ENCODE results near the gene RABGGTA. TPM values are rescaled to one million over a fixed set of nuclear protein-coding genes. Genes with fewer than 3 reads are reported as not detected.

The RABGGTA gene
- total RNA-seq, 4 donors from 2014 or later = 20.9 to 32.8 (median 28.0) TPM

DNA sequence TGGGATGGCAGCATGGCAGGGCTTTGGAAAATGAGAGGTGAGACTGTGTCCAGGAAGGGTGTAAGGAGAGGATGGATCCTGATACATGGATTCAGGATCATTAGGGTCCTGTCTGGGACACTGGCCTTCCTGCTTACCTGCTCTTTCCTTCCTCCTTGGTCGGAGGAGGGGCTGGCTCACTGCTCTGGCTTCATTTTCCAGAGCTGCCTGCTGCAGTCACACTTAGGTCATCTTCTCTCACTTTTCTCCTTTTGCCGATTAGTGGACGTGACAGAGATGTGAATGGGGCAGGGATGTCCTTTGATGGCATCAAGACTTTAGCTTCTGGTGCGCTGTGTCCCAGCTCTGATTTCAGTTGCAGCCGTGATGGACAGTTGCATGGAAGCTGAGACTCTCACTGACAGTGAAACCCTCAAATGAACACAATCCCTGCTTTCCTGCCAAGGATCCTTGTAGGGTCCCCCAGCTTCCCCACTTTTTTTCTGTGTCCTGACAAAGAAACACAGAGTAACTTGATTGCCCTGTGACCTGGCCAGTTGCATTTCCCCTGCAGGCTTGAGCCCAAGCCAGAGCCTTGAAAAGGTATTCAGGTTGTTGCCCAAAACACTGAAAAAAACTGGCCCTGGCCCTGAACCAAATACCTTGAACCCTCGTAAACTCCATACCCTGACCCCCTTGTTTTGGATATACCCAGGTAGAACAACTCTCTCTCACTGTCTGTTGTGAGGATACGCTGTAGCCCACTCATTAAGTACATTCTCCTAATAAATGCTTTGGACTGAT lies 37.1 kb upstream of the RABGGTA start:
- DNase-seq (no peak), ATAC-seq (no peak)
- H3K9me3 ChIP-seq = no peaks in the 10 kb centered on the region
- no peaks in the 10 kb centered on the region for H3K27me3 ChIP-seq
- peaks cover 0 to 37% of the 10 kb centered on the region in 2 donors for H3K36me3 ChIP-seq
- peaks cover 12 to 13% of the 10 kb centered on the region in 2 donors for H3K4me1 ChIP-seq
- intact Hi-C loops (cut with DNase I; ENCODE audit: low total_unique reads) = no loop called here
- no peak overlapping the region for H3K27ac ChIP-seq
- no peak overlapping the region for H3K4me3 ChIP-seq
- TF ChIP-seq, protein P1, sequence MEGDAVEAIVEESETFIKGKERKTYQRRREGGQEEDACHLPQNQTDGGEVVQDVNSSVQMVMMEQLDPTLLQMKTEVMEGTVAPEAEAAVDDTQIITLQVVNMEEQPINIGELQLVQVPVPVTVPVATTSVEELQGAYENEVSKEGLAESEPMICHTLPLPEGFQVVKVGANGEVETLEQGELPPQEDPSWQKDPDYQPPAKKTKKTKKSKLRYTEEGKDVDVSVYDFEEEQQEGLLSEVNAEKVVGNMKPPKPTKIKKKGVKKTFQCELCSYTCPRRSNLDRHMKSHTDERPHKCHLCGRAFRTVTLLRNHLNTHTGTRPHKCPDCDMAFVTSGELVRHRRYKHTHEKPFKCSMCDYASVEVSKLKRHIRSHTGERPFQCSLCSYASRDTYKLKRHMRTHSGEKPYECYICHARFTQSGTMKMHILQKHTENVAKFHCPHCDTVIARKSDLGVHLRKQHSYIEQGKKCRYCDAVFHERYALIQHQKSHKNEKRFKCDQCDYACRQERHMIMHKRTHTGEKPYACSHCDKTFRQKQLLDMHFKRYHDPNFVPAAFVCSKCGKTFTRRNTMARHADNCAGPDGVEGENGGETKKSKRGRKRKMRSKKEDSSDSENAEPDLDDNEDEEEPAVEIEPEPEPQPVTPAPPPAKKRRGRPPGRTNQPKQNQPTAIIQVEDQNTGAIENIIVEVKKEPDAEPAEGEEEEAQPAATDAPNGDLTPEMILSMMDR (IDR thresholded peaks at IDR 0.05 in 4 of 5, conservative IDR thresholded peaks at IDR 0.05 in 1 of 5) = peak in 1 of 5 experiments; percentile 32
- no peak for TF ChIP-seq POLR2A (IDR thresholded peaks at IDR 0.05)
- in situ Hi-C loops (cut with MboI; ENCODE audit: low sequenced_read_pairs in 4 of 4) = loop anchor here in 1 of 4 donors (10.0 kb wide), 1 partner anchor 64 kb away; the partner anchor contains the start of gene TINF2

DNA sequence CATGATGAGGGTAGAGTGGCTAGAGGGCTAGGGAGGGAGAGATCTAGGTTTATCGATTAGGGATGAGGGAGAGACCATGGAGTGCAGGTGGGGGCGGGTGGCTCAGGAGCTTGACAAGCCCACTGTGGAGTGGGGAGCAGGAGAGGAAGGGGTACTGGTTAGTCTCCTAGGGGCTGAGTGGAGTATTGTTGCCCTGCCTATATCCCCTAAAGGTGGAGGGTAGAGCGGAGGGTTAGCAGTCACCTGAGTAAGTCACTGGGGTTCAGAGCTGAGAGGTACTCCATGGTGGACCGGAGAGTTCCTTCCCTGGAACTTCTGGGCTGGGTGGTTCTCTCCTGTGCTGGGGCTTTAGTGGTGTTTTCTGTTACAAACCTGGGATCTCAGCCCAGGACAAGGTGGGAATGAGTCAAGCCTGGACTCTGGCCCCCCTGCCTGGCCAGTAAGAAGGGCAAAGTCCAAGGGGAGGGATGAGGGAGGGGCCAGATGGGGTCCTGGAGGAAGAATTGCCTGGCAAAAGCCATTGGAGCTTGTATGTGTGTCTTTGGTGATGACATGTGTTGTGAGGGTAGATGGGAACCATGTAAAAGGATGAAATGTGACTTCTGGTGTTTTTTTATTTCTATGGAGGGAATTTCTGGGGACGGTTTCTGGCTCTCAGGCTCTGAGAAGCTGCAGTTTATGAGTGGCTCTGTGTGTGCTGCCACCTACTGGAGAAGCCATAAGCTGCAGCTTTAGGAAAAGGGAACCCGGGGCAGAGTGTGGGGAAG lies 36.4 kb upstream of the RABGGTA start, which contains the start of gene CIDEB:
Gene CIDEB, minus strand, starts transcription at position 403 of the 767 bp plus-strand sequence. Its CDS starts 119 bp downstream, at position 284.
- intact Hi-C loops (cut with DNase I; ENCODE audit: low total_unique reads) (no loop called here), in situ Hi-C loops (cut with MboI; ENCODE audit: low sequenced_read_pairs in 4 of 4) (loop anchor here in 1 of 4 donors (10.0 kb wide), 1 partner anchor 63 kb away; the partner anchor contains the start of gene TINF2)
- no peak for DNase-seq
- no peak within 1 kb of the TSS for H3K4me3 ChIP-seq
- no peak within 1 kb of the TSS for H3K27ac ChIP-seq
- peaks cover 12 to 13% of the 10 kb centered on the region in 2 donors for H3K4me1 ChIP-seq
- H3K27me3 ChIP-seq = no peaks in the 10 kb centered on the region
- peak in 1 of 2 donors; percentile 38 for ATAC-seq
- no peaks in the 10 kb centered on the region for H3K9me3 ChIP-seq
- H3K36me3 ChIP-seq = peaks cover 0 to 45% of the 10 kb centered on the region in 2 donors
- no peak for TF ChIP-seq POLR2A (IDR thresholded peaks at IDR 0.05)
- TF ChIP-seq, protein P1 (IDR thresholded peaks at IDR 0.05 in 4 of 5, conservative IDR thresholded peaks at IDR 0.05 in 1 of 5) = peak; percentile 50 to 92 (median 72)

DNA sequence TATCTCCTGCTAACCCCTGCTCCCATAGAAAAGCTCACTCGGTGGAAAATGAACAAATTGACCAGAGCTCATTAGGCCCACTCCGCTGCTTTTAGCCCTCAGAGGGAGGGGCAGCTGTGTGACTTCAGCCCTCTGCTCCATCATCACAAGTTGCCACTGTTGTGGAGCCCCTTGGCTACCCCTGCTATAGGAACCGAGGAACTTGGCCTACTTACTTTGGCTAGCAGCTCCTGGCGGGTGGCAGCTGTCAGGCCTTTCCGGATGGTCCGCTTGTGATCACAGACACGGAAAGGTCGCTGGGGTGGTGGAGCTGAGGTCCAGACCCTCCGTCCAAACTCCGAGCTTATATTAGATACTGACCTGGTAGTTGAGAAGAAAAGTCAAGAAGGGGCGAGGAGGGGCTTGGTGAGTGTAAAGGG lies 35.8 kb upstream of the RABGGTA start:
- H3K9me3 ChIP-seq = no peaks in the 10 kb centered on the region
- ATAC-seq (no peak), DNase-seq (no peak)
- no peak for TF ChIP-seq POLR2A (IDR thresholded peaks at IDR 0.05)
- TF ChIP-seq, protein P1 (IDR thresholded peaks at IDR 0.05 in 4 of 5, conservative IDR thresholded peaks at IDR 0.05 in 1 of 5) = no peak
- H3K27me3 ChIP-seq = no peaks in the 10 kb centered on the region
- in situ Hi-C loops (cut with MboI; ENCODE audit: low sequenced_read_pairs in 4 of 4) (loop anchor here in 1 of 4 donors (10.0 kb wide), 1 partner anchor 62 kb away; the partner anchor contains the start of gene TINF2), intact Hi-C loops (cut with DNase I; ENCODE audit: low total_unique reads) (no loop called here)
- no peak overlapping the region for H3K4me3 ChIP-seq
- peaks cover 0 to 51% of the 10 kb centered on the region in 2 donors for H3K36me3 ChIP-seq
- H3K27ac ChIP-seq = no peak overlapping the region
- peaks cover 12 to 13% of the 10 kb centered on the region in 2 donors for H3K4me1 ChIP-seq

DNA sequence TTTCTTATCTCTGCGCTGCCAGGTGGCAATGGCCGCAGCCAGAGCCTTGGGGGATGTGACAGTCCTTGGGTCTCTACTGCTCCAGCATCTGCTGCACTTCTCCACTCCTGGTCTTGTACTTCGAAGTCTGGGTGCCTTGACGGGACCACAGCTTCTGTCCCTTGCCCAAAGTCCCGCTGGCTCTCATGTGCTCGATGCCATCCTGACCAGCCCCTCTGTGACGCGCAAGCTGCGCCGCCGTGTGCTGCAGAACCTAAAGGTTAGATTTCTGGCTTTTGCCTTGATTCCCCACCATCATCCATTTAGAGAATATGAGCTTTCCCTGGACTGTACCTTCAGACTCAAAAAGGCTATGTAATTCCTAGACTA lies 32.6 kb upstream of the RABGGTA start:
- H3K27me3 ChIP-seq = no peaks in the 10 kb centered on the region
- TF ChIP-seq, protein P1 (IDR thresholded peaks at IDR 0.05 in 4 of 5, conservative IDR thresholded peaks at IDR 0.05 in 1 of 5) = no peak
- TF ChIP-seq POLR2A (IDR thresholded peaks at IDR 0.05) = no peak
- DNase-seq = no peak

More for the DNA sequence above, 32.6 kb upstream of the RABGGTA start:
- peaks cover 14 to 17% of the 10 kb centered on the region in 2 donors for H3K4me1 ChIP-seq
- H3K27ac ChIP-seq = no peak overlapping the region
- H3K36me3 ChIP-seq = peaks cover 0 to 63% of the 10 kb centered on the region in 2 donors
- in situ Hi-C loops (cut with MboI; ENCODE audit: low sequenced_read_pairs in 4 of 4) (loop anchor here in 1 of 4 donors (10.0 kb wide), 1 partner anchor 59 kb away; the partner anchor contains the start of gene TINF2), intact Hi-C loops (cut with DNase I; ENCODE audit: low total_unique reads) (no loop called here)
- H3K4me3 ChIP-seq = no peak overlapping the region
- ATAC-seq = no peak
- no peaks in the 10 kb centered on the region for H3K9me3 ChIP-seq

All from gastrocnemius medialis (tissue), 4 donors.